Fibroblast of lung (primary cell): Measurements from ENCODE around the gene CALU. TPM values are rescaled to one million over a fixed set of nuclear protein-coding genes. Genes with fewer than 3 reads are reported as not detected.

Source experiments
- DNase-seq, 2 donors: peaks; one replicate each; pipeline versions ENCODE4 v3.0.0 to v3.0.0-alpha.2; 2010; ENCODE audit warnings: low read depth in 2 of 2
- H2AFZ ChIP-seq: 2 replicates; pipeline ENCODE4 v1.5.1; 2012; ENCODE audit warnings: low read length, control low read depth, inconsistent platforms
- H3K27ac ChIP-seq: 2 replicates; pipeline ENCODE4 v1.5.1; 2011; ENCODE audit warnings: low read length, control low read depth; ENCODE audit not compliant: insufficient read depth
- H3K27me3 ChIP-seq: 2 replicates; pipeline ENCODE4 v1.5.1; 2011; ENCODE audit warnings: mild to moderate bottlenecking, low read length; ENCODE audit not compliant: control insufficient read depth, insufficient read depth
- H3K36me3 ChIP-seq: 2 replicates; pipeline ENCODE4 v1.5.1; 2011; ENCODE audit warnings: low read length; ENCODE audit not compliant: control insufficient read depth, insufficient read depth
- H3K4me1 ChIP-seq: 2 replicates; pipeline ENCODE4 v1.5.1; 2011; ENCODE audit warnings: low read length; ENCODE audit not compliant: control insufficient read depth, insufficient read depth; ENCODE audit errors: extremely low read depth
- H3K4me2 ChIP-seq: 2 replicates; pipeline ENCODE4 v1.5.1; 2011; ENCODE audit warnings: low read length, control low read depth; ENCODE audit not compliant: insufficient read depth; ENCODE audit errors: extremely low read depth
- H3K4me3 ChIP-seq, 4 experiments: fragments of 200-600 bp in 1 of 4; sonication (generic) in 1 of 4; replicated peaks in 1 of 4; 2 replicates each; pipeline ENCODE4 v1.5.1; 2011 to 2016; ENCODE audit warnings: low read length in 4 of 4, low read depth in 3 of 4, mild to moderate bottlenecking in 3 of 4, control low read depth in 2 of 4, inconsistent platforms in 1 of 4, mixed read lengths in 1 of 4; ENCODE audit not compliant: insufficient read depth in 1 of 4; ENCODE audit errors: control extremely low read depth in 1 of 4
- H3K79me2 ChIP-seq: 2 replicates; pipeline ENCODE4 v1.5.1; 2012; ENCODE audit warnings: mild to moderate bottlenecking, low read length, inconsistent platforms; ENCODE audit not compliant: control insufficient read depth, insufficient read depth
- H3K9ac ChIP-seq: 2 replicates; pipeline ENCODE4 v1.5.1; 2011; ENCODE audit warnings: mild to moderate bottlenecking, low read length, control low read depth; ENCODE audit not compliant: insufficient read depth
- H3K9me3 ChIP-seq: 2 replicates; pipeline ENCODE4 v1.5.1; 2012; ENCODE audit warnings: low read depth, low read length; ENCODE audit not compliant: control insufficient read depth, insufficient read depth
- H4K20me1 ChIP-seq: 2 replicates; pipeline ENCODE4 v1.5.1; 2011; ENCODE audit warnings: low read length; ENCODE audit not compliant: control insufficient read depth, insufficient read depth; ENCODE audit errors: extremely low read depth
- EZH2 ChIP-seq: IDR thresholded peaks from 2 replicates; pipeline ENCODE4 v1.5.1; 2012; ENCODE audit warnings: low read length, control low read depth, mild to moderate bottlenecking; ENCODE audit errors: missing control alignments
- polyA plus RNA-seq, 2 donors: library from polyadenylated mRNA; depleted of rRNA in 1 of 2; stranded (reverse) in 1 of 2; unstranded in 1 of 2; fragments of >200 nt; gene quantifications; 2 replicates each; pipeline ENCODE4 v1.2.1, GENCODE V29; 2011 to 2012; ENCODE audit warnings: missing spikeins in 1 of 2
- total RNA-seq: library from RNA; depleted of rRNA; stranded (reverse); fragments of >200 nt; gene quantifications from 2 replicates; pipeline ENCODE4 v1.2.1, GENCODE V29; 2014
- TF ChIP-seq, protein P1 (sequence below), 2 donors: IDR thresholded peaks in 1 of 2; conservative IDR thresholded peaks in 1 of 2; 1 replicate in 1 of 2; 2 replicates in 1 of 2; pipeline ENCODE4 v1.5.1; 2011 to 2012; ENCODE audit warnings: low read length in 2 of 2, control low read depth in 1 of 2, inconsistent platforms in 1 of 2, low read depth in 1 of 2, mild to moderate bottlenecking in 1 of 2

Gene CALU
- total and polyA plus RNA-seq, 2 donors (not counting 1 experiment from before 2014, with no cell fraction given), result 636 to 1,372 TPM

DNA sequence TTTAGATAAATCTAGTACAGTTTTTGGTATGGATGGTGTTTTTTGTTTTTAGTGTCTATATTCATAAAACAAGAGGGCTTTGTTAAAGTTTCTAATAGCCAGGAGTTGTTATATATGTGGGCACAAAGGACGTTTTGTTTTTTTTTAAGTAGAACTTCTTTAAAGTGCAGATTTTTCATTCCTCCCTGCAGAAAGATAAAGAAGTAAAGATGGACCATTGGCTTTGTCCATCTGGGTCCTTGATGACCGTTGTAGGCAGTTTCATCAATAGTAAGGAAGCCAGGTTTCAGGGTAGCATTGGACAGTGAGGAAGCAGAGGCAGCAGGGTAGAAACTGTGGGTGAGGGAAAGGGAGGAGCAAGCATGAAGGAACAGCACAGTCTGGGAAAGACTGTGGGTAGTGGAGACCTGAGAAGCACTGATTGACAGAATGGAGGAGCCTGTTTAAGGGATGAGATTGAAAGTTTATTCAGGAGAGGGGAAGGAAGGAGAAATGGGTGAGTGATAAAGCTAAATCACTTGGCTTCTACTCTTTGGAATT is 5.3 kb downstream of the CALU start:
- peak overlapping the region; percentile 21 for H3K4me2 ChIP-seq
- no peak for DNase-seq
- H3K27me3 ChIP-seq, result no peaks in the 10 kb centered on the region
- H3K4me3 ChIP-seq, result peak overlapping the region in 1 of 4 experiments; percentile 3
- peaks cover 100% of the 10 kb centered on the region for H3K79me2 ChIP-seq
- H2AFZ ChIP-seq, result no peak overlapping the region
- TF ChIP-seq, protein P1, sequence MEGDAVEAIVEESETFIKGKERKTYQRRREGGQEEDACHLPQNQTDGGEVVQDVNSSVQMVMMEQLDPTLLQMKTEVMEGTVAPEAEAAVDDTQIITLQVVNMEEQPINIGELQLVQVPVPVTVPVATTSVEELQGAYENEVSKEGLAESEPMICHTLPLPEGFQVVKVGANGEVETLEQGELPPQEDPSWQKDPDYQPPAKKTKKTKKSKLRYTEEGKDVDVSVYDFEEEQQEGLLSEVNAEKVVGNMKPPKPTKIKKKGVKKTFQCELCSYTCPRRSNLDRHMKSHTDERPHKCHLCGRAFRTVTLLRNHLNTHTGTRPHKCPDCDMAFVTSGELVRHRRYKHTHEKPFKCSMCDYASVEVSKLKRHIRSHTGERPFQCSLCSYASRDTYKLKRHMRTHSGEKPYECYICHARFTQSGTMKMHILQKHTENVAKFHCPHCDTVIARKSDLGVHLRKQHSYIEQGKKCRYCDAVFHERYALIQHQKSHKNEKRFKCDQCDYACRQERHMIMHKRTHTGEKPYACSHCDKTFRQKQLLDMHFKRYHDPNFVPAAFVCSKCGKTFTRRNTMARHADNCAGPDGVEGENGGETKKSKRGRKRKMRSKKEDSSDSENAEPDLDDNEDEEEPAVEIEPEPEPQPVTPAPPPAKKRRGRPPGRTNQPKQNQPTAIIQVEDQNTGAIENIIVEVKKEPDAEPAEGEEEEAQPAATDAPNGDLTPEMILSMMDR (conservative IDR thresholded peaks at IDR 0.05 in 1 of 2, IDR thresholded peaks at IDR 0.05 in 1 of 2; ENCODE audit: low read depth in 1 of 2, low read length in 2 of 2), result no peak
- TF ChIP-seq EZH2, result no peak
- peaks cover 13% of the 10 kb centered on the region for H3K36me3 ChIP-seq
- H3K9me3 ChIP-seq, result no peaks in the 10 kb centered on the region
- peaks cover 6% of the 10 kb centered on the region for H3K4me1 ChIP-seq
- peaks cover 34% of the 10 kb centered on the region for H4K20me1 ChIP-seq
- H3K27ac ChIP-seq, result no peak overlapping the region
- no peak overlapping the region for H3K9ac ChIP-seq

DNA sequence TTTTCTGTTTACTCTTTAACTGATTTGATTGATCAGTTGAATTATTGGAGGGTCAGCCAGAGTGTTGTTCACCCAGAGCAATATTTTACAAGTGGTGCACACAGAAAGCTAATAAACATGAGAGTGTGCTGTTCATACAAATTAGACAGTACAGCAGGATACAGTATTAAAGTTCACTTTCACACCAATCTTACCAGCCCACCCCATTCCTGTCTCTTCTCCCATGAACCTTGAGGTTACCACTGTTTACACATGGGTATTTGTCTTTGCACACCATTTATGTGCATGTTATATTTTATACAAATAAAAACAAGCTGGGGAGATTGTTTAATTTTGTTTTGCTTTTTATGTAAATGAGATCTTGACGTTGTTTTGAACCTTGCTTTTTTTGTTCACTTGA is 6.5 kb downstream of the CALU start:
- DNase-seq, result no peak
- Histone ChIP-seq H3K4me1 (peaks cover 6% of the 10 kb centered on the region), H3K4me3 (no peak overlapping the region), H3K9me3 (no peaks in the 10 kb centered on the region), H3K27ac (no peak overlapping the region), H4K20me1 (peaks cover 30% of the 10 kb centered on the region), H3K36me3 (peaks cover 17% of the 10 kb centered on the region), H3K27me3 (no peaks in the 10 kb centered on the region), H3K4me2 (no peak overlapping the region), H3K9ac (no peak overlapping the region), H2AFZ (no peak overlapping the region), H3K79me2 (peaks cover 99% of the 10 kb centered on the region)
- no peak for TF ChIP-seq EZH2

DNA sequence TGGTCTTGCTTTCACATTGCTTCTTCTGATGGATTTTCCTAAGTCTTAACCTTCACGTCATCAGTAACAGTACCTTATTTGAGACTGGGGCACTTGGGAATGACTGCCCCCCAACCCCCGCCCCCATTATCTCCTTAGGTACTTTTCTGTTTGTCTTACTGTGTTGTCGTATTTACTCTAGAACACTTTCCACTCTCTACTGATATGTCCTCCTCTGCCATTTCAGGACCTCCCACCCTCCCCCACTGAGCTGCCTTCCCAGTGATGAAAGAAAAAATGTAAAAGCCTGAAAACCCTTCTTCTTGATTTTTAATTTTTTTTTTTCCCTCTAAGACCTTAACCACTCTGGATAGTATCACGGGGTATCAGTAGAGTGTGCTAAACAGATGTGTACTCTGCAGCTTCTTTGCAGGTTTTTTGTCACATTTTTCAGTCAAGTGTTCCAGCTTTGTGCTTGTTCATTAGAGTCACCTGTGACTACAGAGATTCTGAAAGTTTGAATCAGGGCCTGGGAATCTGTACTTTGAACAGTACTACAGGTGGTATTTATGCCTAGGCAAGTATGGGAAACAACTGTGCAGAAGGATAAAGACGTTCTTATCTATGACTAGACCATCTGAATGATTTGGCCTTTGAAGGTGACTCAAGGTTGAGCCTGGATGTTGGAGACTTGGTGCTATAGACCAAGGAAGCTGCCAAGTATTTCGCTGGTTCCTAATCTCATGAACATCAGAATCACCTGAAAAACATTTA is 8.3 kb downstream of the CALU start:
- H2AFZ ChIP-seq, result no peak overlapping the region
- H3K79me2 ChIP-seq, result peaks cover 98% of the 10 kb centered on the region
- H4K20me1 ChIP-seq, result peaks cover 25% of the 10 kb centered on the region
- H3K27me3 ChIP-seq, result no peaks in the 10 kb centered on the region
- H3K36me3 ChIP-seq, result peaks cover 19% of the 10 kb centered on the region
- H3K9me3 ChIP-seq, result no peaks in the 10 kb centered on the region
- H3K9ac ChIP-seq, result no peak overlapping the region
- TF ChIP-seq, protein P1 (conservative IDR thresholded peaks at IDR 0.05 in 1 of 2, IDR thresholded peaks at IDR 0.05 in 1 of 2; ENCODE audit: low read depth in 1 of 2, low read length in 2 of 2), result no peak
- TF ChIP-seq EZH2, result no peak
- H3K4me2 ChIP-seq, result no peak overlapping the region
- no peak overlapping the region for H3K27ac ChIP-seq
- peaks cover 4% of the 10 kb centered on the region for H3K4me1 ChIP-seq
- DNase-seq, result peak in 1 of 2 donors; percentile 23
- H3K4me3 ChIP-seq, result no peak overlapping the region
